Gastrocnemius medialis (tissue), 4 donors: ENCODE results near the gene MCF2L2.

Source experiments
- POLR2A ChIP-seq, 2 donors: fragments of 450-650 bp; IDR thresholded peaks; one replicate each; pipeline ENCODE4 v1.6.1; 2017; ENCODE audit warnings: antibody characterized with exemption in 2 of 2, mild to moderate bottlenecking in 2 of 2, moderate library complexity in 2 of 2
- TF ChIP-seq, protein P1 (sequence below), 5 experiments: fragments of 450-650 bp in 3 of 5; fragments of 200-600 bp in 2 of 5; sonication (generic) in 2 of 5; IDR thresholded peaks in 4 of 5; conservative IDR thresholded peaks in 1 of 5; 1 replicate in 4 of 5; 2 replicates in 1 of 5; pipeline ENCODE4 v1.5.1; 2016 to 2019; ENCODE audit warnings: antibody characterized with exemption in 5 of 5, mild to moderate bottlenecking in 3 of 5, moderate library complexity in 3 of 5

DNA sequence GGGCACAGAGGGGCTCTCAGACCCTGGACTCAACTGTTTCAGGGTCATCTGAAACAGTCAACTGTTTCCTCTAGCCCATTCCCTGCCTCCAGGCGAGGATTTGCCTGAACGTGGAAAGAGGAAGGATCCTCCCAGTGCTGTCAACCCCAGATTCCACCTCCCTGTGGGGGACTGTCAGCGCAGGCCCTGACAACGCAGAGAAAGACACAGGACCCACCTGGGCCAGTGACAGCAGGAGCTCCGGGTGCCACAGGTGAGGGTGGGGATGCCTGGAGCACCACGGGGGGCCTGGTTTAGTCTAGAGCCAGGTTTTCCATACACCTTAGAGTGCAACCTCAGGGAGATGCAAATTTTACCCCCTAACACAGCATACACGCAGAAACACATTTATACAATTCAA is 246.3 kb downstream of the MCF2L2 start:
- TF ChIP-seq, protein P1, sequence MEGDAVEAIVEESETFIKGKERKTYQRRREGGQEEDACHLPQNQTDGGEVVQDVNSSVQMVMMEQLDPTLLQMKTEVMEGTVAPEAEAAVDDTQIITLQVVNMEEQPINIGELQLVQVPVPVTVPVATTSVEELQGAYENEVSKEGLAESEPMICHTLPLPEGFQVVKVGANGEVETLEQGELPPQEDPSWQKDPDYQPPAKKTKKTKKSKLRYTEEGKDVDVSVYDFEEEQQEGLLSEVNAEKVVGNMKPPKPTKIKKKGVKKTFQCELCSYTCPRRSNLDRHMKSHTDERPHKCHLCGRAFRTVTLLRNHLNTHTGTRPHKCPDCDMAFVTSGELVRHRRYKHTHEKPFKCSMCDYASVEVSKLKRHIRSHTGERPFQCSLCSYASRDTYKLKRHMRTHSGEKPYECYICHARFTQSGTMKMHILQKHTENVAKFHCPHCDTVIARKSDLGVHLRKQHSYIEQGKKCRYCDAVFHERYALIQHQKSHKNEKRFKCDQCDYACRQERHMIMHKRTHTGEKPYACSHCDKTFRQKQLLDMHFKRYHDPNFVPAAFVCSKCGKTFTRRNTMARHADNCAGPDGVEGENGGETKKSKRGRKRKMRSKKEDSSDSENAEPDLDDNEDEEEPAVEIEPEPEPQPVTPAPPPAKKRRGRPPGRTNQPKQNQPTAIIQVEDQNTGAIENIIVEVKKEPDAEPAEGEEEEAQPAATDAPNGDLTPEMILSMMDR (IDR thresholded peaks at IDR 0.05 in 4 of 5, conservative IDR thresholded peaks at IDR 0.05 in 1 of 5), result no peak
- no peak for TF ChIP-seq POLR2A (IDR thresholded peaks at IDR 0.05)
